ENCODE data around the gene SLC5A3.

GRCh38 chr21:34027721-34028461 is 45.5 kb upstream of the SLC5A3 start:
- TF ChIP-seq, protein P1, sequence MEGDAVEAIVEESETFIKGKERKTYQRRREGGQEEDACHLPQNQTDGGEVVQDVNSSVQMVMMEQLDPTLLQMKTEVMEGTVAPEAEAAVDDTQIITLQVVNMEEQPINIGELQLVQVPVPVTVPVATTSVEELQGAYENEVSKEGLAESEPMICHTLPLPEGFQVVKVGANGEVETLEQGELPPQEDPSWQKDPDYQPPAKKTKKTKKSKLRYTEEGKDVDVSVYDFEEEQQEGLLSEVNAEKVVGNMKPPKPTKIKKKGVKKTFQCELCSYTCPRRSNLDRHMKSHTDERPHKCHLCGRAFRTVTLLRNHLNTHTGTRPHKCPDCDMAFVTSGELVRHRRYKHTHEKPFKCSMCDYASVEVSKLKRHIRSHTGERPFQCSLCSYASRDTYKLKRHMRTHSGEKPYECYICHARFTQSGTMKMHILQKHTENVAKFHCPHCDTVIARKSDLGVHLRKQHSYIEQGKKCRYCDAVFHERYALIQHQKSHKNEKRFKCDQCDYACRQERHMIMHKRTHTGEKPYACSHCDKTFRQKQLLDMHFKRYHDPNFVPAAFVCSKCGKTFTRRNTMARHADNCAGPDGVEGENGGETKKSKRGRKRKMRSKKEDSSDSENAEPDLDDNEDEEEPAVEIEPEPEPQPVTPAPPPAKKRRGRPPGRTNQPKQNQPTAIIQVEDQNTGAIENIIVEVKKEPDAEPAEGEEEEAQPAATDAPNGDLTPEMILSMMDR (conservative IDR thresholded peaks at IDR 0.05), result no peak
- no peak for TF ChIP-seq ZFX (IDR thresholded peaks at IDR 0.05)
